GM15510 (cell line): Measurements from ENCODE around the gene HAUS2.

Experiments
- POLR2A ChIP-seq: IDR thresholded peaks from 3 replicates; pipeline ENCODE4 v1.6.1; 2011; ENCODE audit warnings: borderline replicate concordance; ENCODE audit not compliant: insufficient read length; ENCODE audit errors: extremely low read depth

The HAUS2 gene

GRCh38 chr15:42591238-42591934 is 42.7 kb downstream of the HAUS2 start:
- TF ChIP-seq POLR2A = no peak

- TF ChIP-seq POLR2A = no peak
These were observed 44.1 kb downstream of the HAUS2 start for GRCh38 chr15:42592716-42593115.

- TF ChIP-seq POLR2A = no peak
These were observed 44.5 kb downstream of the HAUS2 start for GRCh38 chr15:42593143-42593542.

- no peak for TF ChIP-seq POLR2A
These were observed 45.5 kb downstream of the HAUS2 start for GRCh38 chr15:42594095-42594494.

- TF ChIP-seq POLR2A = no peak
These were observed 47.1 kb downstream of the HAUS2 start for GRCh38 chr15:42595626-42596240.

- no peak for TF ChIP-seq POLR2A
These were observed 53.9 kb downstream of the HAUS2 start for GRCh38 chr15:42602501-42602900.

- TF ChIP-seq POLR2A = no peak
These were observed 55.3 kb downstream of the HAUS2 start for GRCh38 chr15:42603978-42604377.

GRCh38 chr15:42604894-42605744 is 56.5 kb downstream of the HAUS2 start:
- no peak for TF ChIP-seq POLR2A

- TF ChIP-seq POLR2A = no peak
These were observed 57.2 kb downstream of the HAUS2 start for GRCh38 chr15:42605796-42606195.

GRCh38 chr15:42608110-42608531 is 59.5 kb downstream of the HAUS2 start:
- no peak for TF ChIP-seq POLR2A

- no peak for TF ChIP-seq POLR2A
These were observed 60.3 kb downstream of the HAUS2 start for GRCh38 chr15:42608752-42609488.

GRCh38 chr15:42611532-42611931 is 62.9 kb downstream of the HAUS2 start:
- no peak for TF ChIP-seq POLR2A

GRCh38 chr15:42612367-42612912 is 63.8 kb downstream of the HAUS2 start:
- TF ChIP-seq POLR2A = no peak

GRCh38 chr15:42616107-42616506 is 67.5 kb downstream of the HAUS2 start:
- no peak for TF ChIP-seq POLR2A
